Measurements from ENCODE around the gene CYP2D6. TPM values are rescaled to one million over a fixed set of nuclear protein-coding genes. Genes with fewer than 3 reads are reported as not detected.

Gene CYP2D6
- total RNA-seq, 1 experiment from 2014 or later: 6.7 TPM

- intact Hi-C loops (cut with micrococcal nuclease; ENCODE audit: unreplicated experiment): no loop called here
- Histone ChIP-seq H3K27me3 (ENCODE audit: insufficient read depth, low read depth) (no peaks in the 10 kb centered on the region), H3K4me2 (no peak overlapping the region), H3K4me3 (no peak overlapping the region), H3K36me3 (ENCODE audit: low read depth) (0 out of 2 replicates have a peak, but pooled peaks cover 8% of the 10 kb centered on the region), H3K4me1 (replicated peaks; ENCODE audit: insufficient read depth) (no peaks in the 10 kb centered on the region), H3K9me3 (ENCODE audit: insufficient read depth, low read depth) (no peaks in the 10 kb centered on the region), H4K20me1 (ENCODE audit: insufficient read depth) (peaks cover 12% of the 10 kb centered on the region; the same call in 1 of the 2 replicates), H2AFZ (no peak overlapping the region), H3F3A (ENCODE audit: insufficient read depth, low read depth) (peaks cover 7% of the 10 kb centered on the region; the same call in 1 of the 2 replicates), H3K9me2 (ENCODE audit: insufficient read depth) (no peaks in the 10 kb centered on the region), H3K79me2 (ENCODE audit: low read depth) (no peaks in the 10 kb centered on the region), H3K27ac (no peak overlapping the region)
- DNase-seq: no peak
- CTCF ChIA-PET: no interaction called here
- TF ChIP-seq CTCF (conservative IDR thresholded peaks at IDR 0.05) (no peak), EZH2 (IDR thresholded peaks at IDR 0.05; ENCODE audit: low read depth) (no peak)
- no TSS peak for BruUV-seq (replicated peaks)
- POLR2A ChIA-PET (ENCODE audit: unreplicated experiment): no interaction called here
Measured at GRCh38 chr22:42162728-42163489, 32.3 kb upstream of the CYP2D6 start.

- no peak overlapping the region for H3K27ac ChIP-seq
- no TSS peak for BruUV-seq (replicated peaks)
- intact Hi-C loops (cut with micrococcal nuclease; ENCODE audit: unreplicated experiment): loop anchor here (2.0 kb wide), 1 partner anchor 70 kb away; the partner anchor contains the start of gene NDUFA6
- H2AFZ ChIP-seq: no peak overlapping the region
- no peaks in the 10 kb centered on the region for H3K79me2 ChIP-seq (ENCODE audit: low read depth)
- ChIA-PET CTCF (no interaction called here), POLR2A (ENCODE audit: unreplicated experiment) (no interaction called here)
- H3K27me3 ChIP-seq (ENCODE audit: insufficient read depth, low read depth): no peaks in the 10 kb centered on the region
- H3K4me2 ChIP-seq: no peak overlapping the region
- peaks cover 7% of the 10 kb centered on the region; the same call in 1 of the 2 replicates for H3F3A ChIP-seq (ENCODE audit: insufficient read depth, low read depth)
- no peak overlapping the region for H3K4me3 ChIP-seq
- TF ChIP-seq EZH2 (IDR thresholded peaks at IDR 0.05; ENCODE audit: low read depth) (no peak), CTCF (conservative IDR thresholded peaks at IDR 0.05) (no peak)
- H3K36me3 ChIP-seq (ENCODE audit: low read depth): 0 out of 2 replicates have a peak, but pooled peaks cover 15% of the 10 kb centered on the region
- H3K4me1 ChIP-seq (replicated peaks; ENCODE audit: insufficient read depth): no peaks in the 10 kb centered on the region
- peaks cover 12% of the 10 kb centered on the region; the same call in 1 of the 2 replicates for H4K20me1 ChIP-seq (ENCODE audit: insufficient read depth)
- no peaks in the 10 kb centered on the region for H3K9me3 ChIP-seq (ENCODE audit: insufficient read depth, low read depth)
- no peaks in the 10 kb centered on the region for H3K9me2 ChIP-seq (ENCODE audit: insufficient read depth)
- no peak for DNase-seq
Measured at GRCh38 chr22:42160830-42161696, 30.5 kb upstream of the CYP2D6 start.

- Histone ChIP-seq H3K4me2 (no peak overlapping the region), H3K79me2 (ENCODE audit: low read depth) (no peaks in the 10 kb centered on the region), H3K27ac (no peak overlapping the region), H3K4me3 (no peak overlapping the region), H3K4me1 (replicated peaks; ENCODE audit: insufficient read depth) (no peaks in the 10 kb centered on the region), H3K9me2 (ENCODE audit: insufficient read depth) (no peaks in the 10 kb centered on the region), H2AFZ (no peak overlapping the region), H4K20me1 (ENCODE audit: insufficient read depth) (peaks cover 12% of the 10 kb centered on the region; the same call in 1 of the 2 replicates), H3K27me3 (ENCODE audit: insufficient read depth, low read depth) (no peaks in the 10 kb centered on the region), H3K9me3 (ENCODE audit: insufficient read depth, low read depth) (no peaks in the 10 kb centered on the region), H3K36me3 (ENCODE audit: low read depth) (0 out of 2 replicates have a peak, but pooled peaks cover 15% of the 10 kb centered on the region), H3F3A (ENCODE audit: insufficient read depth, low read depth) (peaks cover 7% of the 10 kb centered on the region; the same call in 1 of the 2 replicates)
- TF ChIP-seq CTCF (conservative IDR thresholded peaks at IDR 0.05) (no peak), EZH2 (IDR thresholded peaks at IDR 0.05; ENCODE audit: low read depth) (no peak)
- ChIA-PET POLR2A (ENCODE audit: unreplicated experiment) (no interaction called here), CTCF (no interaction called here)
- intact Hi-C loops (cut with micrococcal nuclease; ENCODE audit: unreplicated experiment): loop anchor here (2.0 kb wide), 1 partner anchor 69 kb away; the partner anchor contains the start of gene NDUFA6
- BruUV-seq (replicated peaks): no TSS peak
- no peak for DNase-seq
Measured at GRCh38 chr22:42160251-42160650, 29.6 kb upstream of the CYP2D6 start.
